DOHH2 (cell line): ENCODE data around the gene FZD7.

Experiments
- EZH2phosphoT487 ChIP-seq: fragments of 200-600 bp; sonication (generic); IDR thresholded peaks from 2 replicates; pipeline ENCODE4 v1.6.1; 2017; ENCODE audit warnings: borderline replicate concordance, mild to moderate bottlenecking, antibody characterized with exemption, low read length, moderate library complexity, mixed read lengths
- TF ChIP-seq, protein P1 (sequence below): fragments of 200-600 bp; sonication (generic); IDR thresholded peaks from one replicate; pipeline ENCODE4 v1.5.1; 2014; ENCODE audit warnings: antibody characterized with exemption, mild to moderate bottlenecking, low read depth, low read length; ENCODE audit not compliant: poor library complexity, severe bottlenecking

DNA sequence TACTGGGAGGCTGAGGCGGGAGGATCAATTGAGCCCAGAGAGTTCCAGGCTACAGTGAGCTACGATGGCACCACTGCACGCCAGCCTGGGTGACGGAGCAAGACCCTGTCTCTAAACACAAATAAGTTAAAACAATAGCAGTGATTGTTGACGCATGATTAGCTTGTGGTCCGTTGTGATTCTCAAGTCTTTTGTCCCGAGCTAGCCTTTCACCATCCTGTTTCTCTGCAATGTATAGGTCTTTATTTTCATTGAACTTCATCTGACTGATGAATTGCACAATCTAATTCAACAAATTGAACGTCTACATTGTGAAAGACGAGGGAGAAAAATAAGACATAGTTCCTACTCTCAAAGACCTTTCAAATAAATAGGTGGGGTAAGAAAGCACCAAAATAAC lies 8.8 kb upstream of the FZD7 start:
- TF ChIP-seq, protein P1, sequence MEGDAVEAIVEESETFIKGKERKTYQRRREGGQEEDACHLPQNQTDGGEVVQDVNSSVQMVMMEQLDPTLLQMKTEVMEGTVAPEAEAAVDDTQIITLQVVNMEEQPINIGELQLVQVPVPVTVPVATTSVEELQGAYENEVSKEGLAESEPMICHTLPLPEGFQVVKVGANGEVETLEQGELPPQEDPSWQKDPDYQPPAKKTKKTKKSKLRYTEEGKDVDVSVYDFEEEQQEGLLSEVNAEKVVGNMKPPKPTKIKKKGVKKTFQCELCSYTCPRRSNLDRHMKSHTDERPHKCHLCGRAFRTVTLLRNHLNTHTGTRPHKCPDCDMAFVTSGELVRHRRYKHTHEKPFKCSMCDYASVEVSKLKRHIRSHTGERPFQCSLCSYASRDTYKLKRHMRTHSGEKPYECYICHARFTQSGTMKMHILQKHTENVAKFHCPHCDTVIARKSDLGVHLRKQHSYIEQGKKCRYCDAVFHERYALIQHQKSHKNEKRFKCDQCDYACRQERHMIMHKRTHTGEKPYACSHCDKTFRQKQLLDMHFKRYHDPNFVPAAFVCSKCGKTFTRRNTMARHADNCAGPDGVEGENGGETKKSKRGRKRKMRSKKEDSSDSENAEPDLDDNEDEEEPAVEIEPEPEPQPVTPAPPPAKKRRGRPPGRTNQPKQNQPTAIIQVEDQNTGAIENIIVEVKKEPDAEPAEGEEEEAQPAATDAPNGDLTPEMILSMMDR: no peak
- no peak for TF ChIP-seq EZH2phosphoT487
